GM13977 (cell line): ENCODE results near the gene HPCAL4.

Source experiments
- DNase-seq: peaks from one replicate; pipeline ENCODE4 v3.0.0; 2012; ENCODE audit warnings: low spot score
- in situ Hi-C: fragments of 300-500 bp; cut with MboI; formaldehyde crosslinking; loops from one replicate; pipeline ENCODE4 v1.12.0; 2022; ENCODE audit warnings: low sequenced_read_pairs, low pct_unique_long_range_greater_than_20kb, mixed read lengths, inconsistent platforms; ENCODE audit not compliant: unreplicated experiment
- TF ChIP-seq, protein P1 (sequence below): IDR thresholded peaks from 2 replicates; pipeline ENCODE4 v1.5.1; 2012; ENCODE audit warnings: mild to moderate bottlenecking, control low read depth; ENCODE audit not compliant: insufficient read depth; ENCODE audit errors: extremely low read depth, missing control alignments

HPCAL4 gene

DNA sequence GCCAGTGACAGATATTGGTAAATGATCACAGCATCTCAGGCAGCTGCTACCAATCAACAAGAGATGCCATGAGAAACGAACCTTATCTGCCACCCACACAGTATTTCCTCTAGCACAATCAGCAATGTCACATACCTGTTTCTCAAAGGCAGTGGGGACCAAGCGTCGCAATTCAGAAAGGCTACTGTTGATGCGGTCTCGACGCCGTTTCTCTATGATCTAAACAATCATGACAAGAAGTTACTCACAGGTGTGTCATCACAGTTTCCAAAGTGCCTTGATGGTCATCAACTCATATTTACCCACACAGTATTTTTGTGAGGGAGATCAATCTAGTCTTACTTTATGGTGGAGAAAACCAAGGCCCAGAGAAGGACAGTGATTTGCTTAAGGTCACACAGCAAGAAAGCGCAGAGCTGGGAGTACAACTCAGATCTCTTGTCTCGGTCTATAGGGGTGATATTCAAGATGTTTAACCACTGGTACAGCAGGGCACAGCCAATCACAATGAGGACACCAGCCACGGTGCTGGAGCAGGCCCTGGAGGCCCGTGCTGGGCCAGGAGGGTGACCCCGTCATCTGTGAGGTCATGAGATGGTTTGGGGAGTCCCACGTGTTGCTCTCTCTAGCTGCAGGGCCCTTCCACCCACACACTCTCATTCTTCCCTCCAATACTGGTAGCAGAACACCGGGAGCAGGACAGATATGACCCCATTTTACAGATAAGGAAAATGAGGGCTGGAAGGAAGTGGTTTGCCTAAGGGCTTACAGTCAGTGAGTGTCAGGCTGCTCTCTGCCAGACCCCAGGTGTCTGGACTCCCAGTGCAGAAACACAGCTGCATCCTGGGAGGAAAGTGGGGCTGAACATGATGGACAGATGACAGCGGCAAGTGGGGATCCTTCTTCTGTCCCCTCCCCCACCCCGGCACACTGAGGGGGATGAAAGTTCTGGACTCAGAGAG, 59.6 kb downstream of the HPCAL4 start:
- in situ Hi-C loops = no loop called here
- TF ChIP-seq, protein P1, sequence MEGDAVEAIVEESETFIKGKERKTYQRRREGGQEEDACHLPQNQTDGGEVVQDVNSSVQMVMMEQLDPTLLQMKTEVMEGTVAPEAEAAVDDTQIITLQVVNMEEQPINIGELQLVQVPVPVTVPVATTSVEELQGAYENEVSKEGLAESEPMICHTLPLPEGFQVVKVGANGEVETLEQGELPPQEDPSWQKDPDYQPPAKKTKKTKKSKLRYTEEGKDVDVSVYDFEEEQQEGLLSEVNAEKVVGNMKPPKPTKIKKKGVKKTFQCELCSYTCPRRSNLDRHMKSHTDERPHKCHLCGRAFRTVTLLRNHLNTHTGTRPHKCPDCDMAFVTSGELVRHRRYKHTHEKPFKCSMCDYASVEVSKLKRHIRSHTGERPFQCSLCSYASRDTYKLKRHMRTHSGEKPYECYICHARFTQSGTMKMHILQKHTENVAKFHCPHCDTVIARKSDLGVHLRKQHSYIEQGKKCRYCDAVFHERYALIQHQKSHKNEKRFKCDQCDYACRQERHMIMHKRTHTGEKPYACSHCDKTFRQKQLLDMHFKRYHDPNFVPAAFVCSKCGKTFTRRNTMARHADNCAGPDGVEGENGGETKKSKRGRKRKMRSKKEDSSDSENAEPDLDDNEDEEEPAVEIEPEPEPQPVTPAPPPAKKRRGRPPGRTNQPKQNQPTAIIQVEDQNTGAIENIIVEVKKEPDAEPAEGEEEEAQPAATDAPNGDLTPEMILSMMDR = no peak
- DNase-seq = no peak

GRCh38 chr1:39628807-39629350, 62.4 kb downstream of the HPCAL4 start:
- TF ChIP-seq, protein P1 = no peak
- in situ Hi-C loops = no loop called here
- no peak for DNase-seq
